Gastrocnemius medialis (tissue), 4 donors: Measurements from ENCODE around the gene CFAP20. TPM values are rescaled to one million over a fixed set of nuclear protein-coding genes. Genes with fewer than 3 reads are reported as not detected.

Experiments used
- ATAC-seq, 2 donors: fragments of 150-250 bp; one replicate each; pipeline ENCODE4 v1.9.1; 2016
- DNase-seq, 2 donors: peaks; one replicate each; pipeline ENCODE4 v3.0.0-alpha.2; 2019
- H3K27ac ChIP-seq, 4 donors: fragments of 200-600 bp; sonication (generic); 1 replicate in 1 of 4; 2 replicates in 3 of 4; pipeline ENCODE4 v1.5.1; 2016 to 2018; ENCODE audit warnings: mild to moderate bottlenecking in 2 of 4, moderate library complexity in 1 of 4
- H3K27me3 ChIP-seq, 3 donors: fragments of 200-600 bp; sonication (generic) in 2 of 3; 1 replicate in 1 of 3; 2 replicates in 2 of 3; pipeline versions ENCODE4 v1.5.1 to v1.6.0; 2016 to 2019; ENCODE audit warnings: mild to moderate bottlenecking in 1 of 3, moderate library complexity in 1 of 3
- H3K36me3 ChIP-seq, 2 donors: fragments of 200-600 bp; sonication (generic) in 1 of 2; one replicate each; pipeline ENCODE4 v1.5.1; 2017 to 2018
- H3K4me1 ChIP-seq, 2 donors: fragments of 200-600 bp; sonication (generic) in 1 of 2; one replicate each; pipeline ENCODE4 v1.5.1; 2016 to 2017; ENCODE audit warnings: mild to moderate bottlenecking in 2 of 2
- H3K4me3 ChIP-seq, 4 donors: fragments of 200-600 bp; sonication (generic) in 3 of 4; 1 replicate in 1 of 4; 2 replicates in 3 of 4; pipeline ENCODE4 v1.5.1; 2016 to 2019; ENCODE audit warnings: mild to moderate bottlenecking in 2 of 4
- H3K9me3 ChIP-seq, 3 donors: fragments of 200-600 bp; sonication (generic) in 2 of 3; 1 replicate in 1 of 3; 2 replicates in 2 of 3; pipeline ENCODE4 v1.5.1; 2016 to 2019
- CTCF ChIP-seq, 5 experiments: fragments of 450-650 bp in 3 of 5; fragments of 200-600 bp in 2 of 5; sonication (generic) in 2 of 5; IDR thresholded peaks in 4 of 5; conservative IDR thresholded peaks in 1 of 5; 1 replicate in 4 of 5; 2 replicates in 1 of 5; pipeline ENCODE4 v1.5.1; 2016 to 2019; ENCODE audit warnings: antibody characterized with exemption in 5 of 5, mild to moderate bottlenecking in 3 of 5, moderate library complexity in 3 of 5
- POLR2A ChIP-seq, 2 donors: fragments of 450-650 bp; IDR thresholded peaks; one replicate each; pipeline ENCODE4 v1.6.1; 2017; ENCODE audit warnings: antibody characterized with exemption in 2 of 2, mild to moderate bottlenecking in 2 of 2, moderate library complexity in 2 of 2
- in situ Hi-C, 4 donors: fragments of 200-750 bp; cut with MboI; loops; one replicate each; pipeline versions ENCODE4 v1.15.0 to v1.8.0; 2017; ENCODE audit warnings: low sequenced_read_pairs in 4 of 4
- intact Hi-C: fragments of 100-400 bp; cut with DNase I; formaldehyde crosslinking; loops from one replicate; pipeline ENCODE4 v1.15.1; 2023; ENCODE audit warnings: low total_unique reads
- total RNA-seq, 4 donors: library from RNA; depleted of rRNA; stranded (reverse); fragments of >200 nt; gene quantifications; one replicate each; pipeline versions ENCODE4 v1.1.0 to v1.2.3, GENCODE V29; 2016

The CFAP20 gene
- total RNA-seq, 4 donors from 2014 or later = 6.5 to 16.0 (median 9.1) TPM

- in situ Hi-C loops = no loop called here
- H3K27ac ChIP-seq = peak overlapping the region in 2 of 4 donors; percentile 51 to 70
Measured at GRCh38 chr16:58114827-58115825, 14.1 kb downstream of the CFAP20 start.

GRCh38 chr16:58111302-58111627 lies 17.9 kb downstream of the CFAP20 start:
- H3K27ac ChIP-seq = no peak overlapping the region
- peaks cover 0 to 9% of the 10 kb centered on the region in 2 donors for H3K4me1 ChIP-seq
- ATAC-seq = no peak
- no peak for DNase-seq
- no peaks in the 10 kb centered on the region for H3K9me3 ChIP-seq
- peaks cover 5 to 32% of the 10 kb centered on the region in 2 donors for H3K36me3 ChIP-seq
- no peak overlapping the region for H3K4me3 ChIP-seq
- in situ Hi-C loops = no loop called here
- intact Hi-C loops = no loop called here
- TF ChIP-seq POLR2A (IDR thresholded peaks at IDR 0.05) (no peak), CTCF (IDR thresholded peaks at IDR 0.05 in 4 of 5, conservative IDR thresholded peaks at IDR 0.05 in 1 of 5) (no peak)
- H3K27me3 ChIP-seq = no peaks in the 10 kb centered on the region

More at GRCh38 chr16:58114827-58115825, 14.1 kb downstream of the CFAP20 start:
- intact Hi-C loops = no loop called here
- H3K9me3 ChIP-seq = no peaks in the 10 kb centered on the region
- H3K36me3 ChIP-seq = peaks cover 5 to 36% of the 10 kb centered on the region in 2 donors
- ATAC-seq (no peak), DNase-seq (no peak)
- H3K4me3 ChIP-seq = no peak overlapping the region
- H3K27me3 ChIP-seq = no peaks in the 10 kb centered on the region
- TF ChIP-seq CTCF (IDR thresholded peaks at IDR 0.05 in 4 of 5, conservative IDR thresholded peaks at IDR 0.05 in 1 of 5) (no peak), POLR2A (IDR thresholded peaks at IDR 0.05) (no peak)
- peaks cover 13 to 18% of the 10 kb centered on the region in 2 donors for H3K4me1 ChIP-seq

- peaks cover 0 to 4% of the 10 kb centered on the region in 2 donors for H3K4me1 ChIP-seq
- no peaks in the 10 kb centered on the region for H3K27me3 ChIP-seq
- ATAC-seq = no peak
- H3K9me3 ChIP-seq = no peaks in the 10 kb centered on the region
- H3K36me3 ChIP-seq = peaks cover 5 to 26% of the 10 kb centered on the region in 2 donors
- no peak for TF ChIP-seq CTCF (IDR thresholded peaks at IDR 0.05 in 4 of 5, conservative IDR thresholded peaks at IDR 0.05 in 1 of 5)
- no peak for TF ChIP-seq POLR2A (IDR thresholded peaks at IDR 0.05)
- H3K4me3 ChIP-seq = no peak overlapping the region
- in situ Hi-C loops = no loop called here
- no peak for DNase-seq
- no peak overlapping the region for H3K27ac ChIP-seq
- intact Hi-C loops = no loop called here
Measured at GRCh38 chr16:58110571-58111301, 18.4 kb downstream of the CFAP20 start.

- ATAC-seq (no peak), DNase-seq (no peak)
- Histone ChIP-seq H3K27me3 (no peaks in the 10 kb centered on the region), H3K36me3 (peaks cover 5 to 18% of the 10 kb centered on the region in 2 donors), H3K4me3 (no peak overlapping the region), H3K4me1 (no peaks in the 10 kb centered on the region), H3K27ac (no peak overlapping the region), H3K9me3 (no peaks in the 10 kb centered on the region)
- in situ Hi-C loops = no loop called here
- intact Hi-C loops = no loop called here
- no peak for TF ChIP-seq POLR2A (IDR thresholded peaks at IDR 0.05)
- TF ChIP-seq CTCF (IDR thresholded peaks at IDR 0.05 in 4 of 5, conservative IDR thresholded peaks at IDR 0.05 in 1 of 5) = no peak
Measured at GRCh38 chr16:58109881-58110280, 19.3 kb downstream of the CFAP20 start.
